NCI-H526 (cell line): ENCODE results near the gene TNIP1.

Experiments
- DNase-seq, 2 experiments: peaks; one replicate each; lab custom pipeline; 2025; lab: John Stamatoyannopoulos, UW

The TNIP1 gene

DNA sequence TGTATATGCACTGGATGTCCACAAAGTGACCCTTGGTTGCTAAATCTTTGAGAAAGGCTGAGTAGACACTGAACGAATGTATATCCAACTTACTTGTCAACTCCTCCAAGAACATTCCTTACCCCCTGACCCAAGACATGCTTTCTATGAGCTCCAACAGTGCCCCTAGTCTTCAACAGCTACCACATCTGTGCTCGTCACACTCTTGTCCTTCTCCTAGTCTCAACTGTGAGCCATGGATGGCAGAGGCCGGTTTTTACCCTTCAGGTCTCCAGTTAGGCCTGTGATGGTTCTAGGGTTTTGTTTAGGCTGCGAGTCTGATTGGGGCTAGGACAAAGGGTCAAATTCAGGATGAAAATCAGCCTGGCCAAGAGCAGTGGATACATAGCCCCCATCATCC, 79.4 kb downstream of the TNIP1 start:
- no peak for DNase-seq

DNA sequence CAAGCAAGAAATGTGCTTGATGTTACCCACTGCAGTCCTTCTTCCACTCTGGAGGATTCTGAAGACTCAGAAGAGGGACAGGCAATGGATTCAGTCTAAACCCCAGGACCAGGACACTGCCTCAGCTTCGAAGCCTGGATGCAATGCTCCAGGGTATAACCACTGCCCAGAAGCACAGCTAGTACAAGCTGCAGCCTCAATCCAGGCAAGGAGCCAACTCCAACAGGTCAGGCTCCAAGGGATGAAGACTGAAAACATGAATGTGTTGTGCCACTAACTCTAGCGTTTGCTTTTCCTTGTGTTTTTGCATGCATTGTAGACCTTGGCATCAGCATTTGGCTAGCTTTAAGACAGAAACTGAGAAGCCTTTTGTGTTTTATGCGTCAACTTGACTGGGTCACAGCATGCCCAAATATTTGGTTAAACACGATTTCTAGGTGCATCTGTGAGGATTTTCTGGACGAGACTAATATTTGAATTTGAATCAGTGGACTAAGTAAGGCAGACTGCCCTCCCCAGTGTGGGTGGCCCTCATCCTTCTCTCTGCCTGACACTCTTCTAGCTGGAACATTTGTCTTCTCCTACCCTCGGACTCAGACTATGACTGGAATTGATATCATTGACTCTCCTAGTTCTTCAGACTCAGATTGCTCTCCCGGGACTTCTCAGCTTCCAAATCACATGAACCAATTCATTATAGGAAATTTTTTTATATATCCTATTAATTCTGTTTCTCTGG, 81.0 kb downstream of the TNIP1 start:
- no peak for DNase-seq

DNA sequence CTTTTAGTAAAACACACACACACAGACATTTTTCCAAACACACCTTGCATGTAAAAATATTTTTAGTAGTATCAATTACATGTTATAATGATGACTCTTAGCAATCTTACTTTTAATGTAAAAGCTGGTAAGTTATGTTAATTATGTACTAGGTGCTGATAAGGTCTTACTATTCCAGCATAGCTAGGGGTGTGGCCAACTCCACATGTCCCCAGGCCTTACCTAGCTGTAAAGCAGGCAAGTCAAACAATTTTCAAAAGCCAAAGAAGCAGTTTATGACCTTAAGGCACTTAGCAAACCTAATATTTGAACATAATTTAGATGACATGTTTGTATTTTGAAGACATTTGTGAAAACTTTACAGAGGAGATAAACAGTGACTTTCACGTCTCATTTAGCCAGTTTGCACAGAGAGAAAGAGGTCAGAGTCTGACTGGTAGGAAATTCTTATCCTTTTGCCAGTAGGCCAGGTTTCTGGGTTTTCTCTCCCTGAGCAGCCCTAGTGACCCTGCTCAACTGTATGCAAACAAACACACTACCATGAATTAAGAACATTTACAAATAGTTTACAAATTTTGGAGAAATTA, 86.9 kb downstream of the TNIP1 start:
- DNase-seq = no peak

DNA sequence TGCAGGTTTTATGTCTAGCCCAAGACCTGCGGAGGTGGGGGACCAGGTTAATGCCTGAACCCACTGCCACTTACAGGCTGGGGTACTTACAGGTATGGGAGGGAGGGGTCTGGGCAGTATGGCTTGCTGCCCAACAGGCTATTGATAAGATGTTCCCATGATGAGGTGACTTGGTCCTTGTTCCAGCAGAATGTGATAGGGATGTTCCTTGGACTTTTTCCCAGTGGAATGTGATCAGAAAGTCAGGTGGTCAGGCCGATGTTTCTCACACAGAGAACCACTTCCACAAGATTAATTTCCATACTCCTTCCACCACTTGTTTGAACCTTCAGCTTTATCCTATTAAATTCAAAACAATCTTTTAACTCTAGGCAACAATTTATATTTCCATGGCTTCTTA, 87.4 kb downstream of the TNIP1 start:
- no peak for DNase-seq

DNA sequence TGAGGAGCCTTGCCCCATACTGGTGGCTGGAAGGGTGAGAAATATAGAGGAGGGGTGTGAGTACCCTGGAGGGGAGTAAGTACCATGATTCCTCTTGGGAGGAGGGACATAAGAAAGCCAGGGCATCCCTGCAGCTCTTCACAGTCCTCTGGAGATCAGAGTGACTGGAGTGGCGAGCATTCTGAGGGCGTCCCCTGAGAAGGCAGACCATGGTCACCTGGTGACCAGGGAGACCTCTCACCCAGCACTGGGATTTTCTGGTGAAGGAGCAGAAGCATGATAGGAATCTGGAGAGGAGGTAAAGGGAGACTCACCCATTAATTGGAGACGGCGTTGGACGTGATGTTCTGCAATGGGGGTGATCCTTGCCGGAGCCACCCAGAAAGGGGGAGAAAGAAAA, 88.1 kb downstream of the TNIP1 start:
- DNase-seq = no peak

DNA sequence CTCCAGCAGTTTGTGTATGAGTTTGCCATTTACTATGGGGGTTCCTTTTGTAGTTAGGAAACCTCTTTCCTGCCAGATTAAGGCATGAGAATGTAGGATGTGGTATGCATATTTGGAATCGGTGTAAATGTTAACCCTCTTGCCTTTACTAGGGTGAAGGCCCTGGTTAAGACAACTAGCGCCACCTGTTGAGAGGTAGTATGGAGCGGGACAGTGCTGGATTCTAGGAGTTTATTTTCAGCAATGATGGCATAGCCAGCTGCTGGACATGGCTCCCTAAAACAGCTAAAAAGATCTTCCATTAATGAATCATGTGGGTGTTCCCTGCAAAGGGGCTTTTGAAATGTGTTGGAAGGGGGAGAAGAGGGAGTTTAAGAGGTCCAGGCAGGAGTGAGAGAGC, 91.1 kb downstream of the TNIP1 start:
- peak in 1 of 2 experiments; percentile 45 for DNase-seq

DNA sequence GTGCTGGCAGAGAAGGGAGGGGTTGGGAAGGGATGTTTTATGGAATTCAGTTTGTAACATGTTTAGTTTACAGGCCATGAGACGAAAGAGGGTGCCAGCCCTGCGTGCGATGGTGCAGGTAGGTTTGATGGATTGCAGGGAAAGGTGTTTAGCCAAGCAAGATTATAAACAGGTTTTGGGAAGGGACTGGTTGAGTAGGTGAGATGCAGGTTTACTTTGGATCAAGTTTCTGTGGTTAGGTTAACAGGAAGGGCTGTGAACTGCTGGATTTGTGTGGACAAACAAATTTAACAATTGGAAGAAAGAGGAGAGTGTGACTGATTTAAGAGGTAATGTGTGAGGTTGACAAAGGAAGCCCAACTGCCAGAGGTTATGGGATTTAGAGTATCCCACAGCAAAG, 93.1 kb downstream of the TNIP1 start:
- DNase-seq = peak; percentile 8 to 32
